COLO668 (cell line): ENCODE results near the gene SEMA4F.
"Not testable (repeated sequence)": the region's sequence is repeated elsewhere in the genome, so short reads cannot be mapped to it uniquely, and the experiment has no call there.

Experiments used
- DNase-seq: peaks from one replicate; lab custom pipeline; 2025; ENCODE audit not compliant: unreplicated experiment; lab: John Stamatoyannopoulos, UW

Gene SEMA4F

GRCh38 chr2:74653985-74654882, at the start of gene SEMA4F:
Gene SEMA4F (plus strand): TSS chr2:74654247. CDS start chr2:74654377, 130 bp downstream.
- DNase-seq: peak; percentile 99

GRCh38 chr2:74606927-74607326, 47.1 kb upstream of the SEMA4F start:
- no peak for DNase-seq

- DNase-seq: no peak
Measured at GRCh38 chr2:74617122-74617521, 36.9 kb upstream of the SEMA4F start.

- no peak for DNase-seq
Measured at GRCh38 chr2:74618410-74619083, 35.5 kb upstream of the SEMA4F start.

- DNase-seq: no peak
Measured at GRCh38 chr2:74619651-74620297, 34.3 kb upstream of the SEMA4F start.

GRCh38 chr2:74620671-74621070, 33.4 kb upstream of the SEMA4F start:
- DNase-seq: no peak

GRCh38 chr2:74625658-74626425, 28.2 kb upstream of the SEMA4F start:
- no peak for DNase-seq

GRCh38 chr2:74628538-74629105, 25.4 kb upstream of the SEMA4F start:
- no peak for DNase-seq

- not testable (repeated sequence) for DNase-seq
Measured at GRCh38 chr2:74630454-74630853, 23.6 kb upstream of the SEMA4F start.

GRCh38 chr2:74632209-74632938, 21.7 kb upstream of the SEMA4F start:
- no peak for DNase-seq

- DNase-seq: no peak
Measured at GRCh38 chr2:74632939-74633312, 21.1 kb upstream of the SEMA4F start.

GRCh38 chr2:74639550-74639949, 14.5 kb upstream of the SEMA4F start:
- DNase-seq: no peak

- no peak for DNase-seq
Measured at GRCh38 chr2:74645344-74645743, 8.7 kb upstream of the SEMA4F start.

- DNase-seq: no peak
Measured at GRCh38 chr2:74646201-74646600, 7.8 kb upstream of the SEMA4F start.

GRCh38 chr2:74646834-74647482, 7.1 kb upstream of the SEMA4F start:
- no peak for DNase-seq

- no peak for DNase-seq
Measured at GRCh38 chr2:74648009-74648443, 6.0 kb upstream of the SEMA4F start, which contains the start of gene M1AP. Gene M1AP (minus strand): TSS chr2:74648330. CDS start chr2:74640275, 8,055 bp downstream.

- DNase-seq: no peak
Measured at GRCh38 chr2:74653589-74653984, 460 bp upstream of the SEMA4F start.

GRCh38 chr2:74655579-74655978, 1.5 kb downstream of the SEMA4F start:
- DNase-seq: no peak

- no peak for DNase-seq
Measured at GRCh38 chr2:74658516-74658915, 4.5 kb downstream of the SEMA4F start.
